Globus pallidus (tissue), 1 donor: ENCODE results near the gene FOXO3.

Experiments used
- DNase-seq: peaks from one replicate; pipeline ENCODE4 v3.0.0-alpha.2; 2015; ENCODE audit warnings: low spot score

The FOXO3 gene

GRCh38 chr6:108714101-108714765 lies 153.5 kb downstream of the FOXO3 start:
- DNase-seq: no peak

- DNase-seq: no peak
These were observed 154.2 kb downstream of the FOXO3 start for GRCh38 chr6:108714766-108715414.

GRCh38 chr6:108715832-108716231 lies 155.1 kb downstream of the FOXO3 start:
- DNase-seq: no peak

GRCh38 chr6:108716801-108717791 lies 156.4 kb downstream of the FOXO3 start:
- no peak for DNase-seq

- no peak for DNase-seq
These were observed 158.8 kb downstream of the FOXO3 start for GRCh38 chr6:108719477-108719876.

DNA sequence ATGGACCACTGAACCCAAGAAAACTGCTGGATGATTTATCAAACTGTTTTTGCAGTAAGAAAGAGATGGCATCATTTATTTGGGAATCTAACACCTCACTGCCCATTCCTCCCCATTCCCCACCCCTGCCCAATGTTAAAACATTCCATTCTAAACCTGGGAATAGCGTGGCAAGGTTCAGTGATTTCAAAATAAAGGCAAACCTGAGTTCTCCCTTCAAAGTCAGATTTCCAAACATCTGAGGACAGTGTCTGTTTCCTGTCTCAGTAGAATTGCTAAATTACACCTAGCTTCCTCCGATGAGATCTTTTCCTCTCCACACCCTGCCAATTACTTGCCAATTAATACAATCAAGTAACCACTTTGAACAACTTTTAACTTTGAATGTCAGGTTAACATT lies 160.1 kb downstream of the FOXO3 start:
- no peak for DNase-seq

- DNase-seq: no peak
These were observed 160.6 kb downstream of the FOXO3 start for GRCh38 chr6:108721286-108721685.

DNA sequence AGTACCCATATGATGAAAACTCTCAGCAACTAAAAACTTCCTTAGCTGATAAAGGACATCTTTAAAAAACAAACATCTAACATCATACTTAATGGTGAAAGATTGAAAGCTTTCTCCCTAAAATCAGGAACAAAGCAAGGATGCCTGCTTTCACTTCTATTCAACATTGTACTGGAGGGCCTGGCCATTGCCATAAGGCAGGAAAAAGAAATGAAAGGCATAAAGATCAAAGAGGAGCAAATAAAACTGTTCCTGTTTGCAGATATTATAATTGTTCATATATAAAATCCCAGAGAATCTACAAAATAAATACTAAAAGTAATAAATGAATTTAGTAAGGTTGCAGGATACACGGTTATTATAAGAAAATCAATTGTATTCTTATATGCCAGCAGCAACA lies 162.9 kb downstream of the FOXO3 start:
- DNase-seq: no peak

GRCh38 chr6:108726726-108727339 lies 166.1 kb downstream of the FOXO3 start:
- no peak for DNase-seq

GRCh38 chr6:108727966-108728730 lies 167.4 kb downstream of the FOXO3 start:
- DNase-seq: no peak

DNA sequence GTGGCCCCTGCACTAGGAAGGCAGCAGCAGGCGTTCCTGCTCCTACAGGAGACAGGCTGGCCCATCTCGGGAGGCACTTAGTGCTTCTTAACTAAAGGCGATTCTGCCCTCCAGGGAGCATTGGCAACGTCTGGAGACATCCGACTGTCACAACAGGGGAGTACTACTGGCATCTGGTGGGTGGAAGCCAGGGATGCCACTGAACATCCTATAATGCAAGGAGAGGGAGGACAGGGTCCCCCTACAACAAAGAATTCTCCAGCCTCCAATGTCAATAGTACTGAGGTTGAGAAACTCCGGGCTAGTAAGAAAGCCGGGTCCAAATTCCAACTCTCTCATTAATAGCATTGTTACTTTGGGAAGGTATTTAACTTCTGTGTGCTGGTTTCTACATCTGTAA lies 168.1 kb downstream of the FOXO3 start:
- no peak for DNase-seq

- no peak for DNase-seq
These were observed 170.2 kb downstream of the FOXO3 start for GRCh38 chr6:108730635-108731515.

GRCh38 chr6:108732091-108732870 lies 171.6 kb downstream of the FOXO3 start:
- no peak for DNase-seq

DNA sequence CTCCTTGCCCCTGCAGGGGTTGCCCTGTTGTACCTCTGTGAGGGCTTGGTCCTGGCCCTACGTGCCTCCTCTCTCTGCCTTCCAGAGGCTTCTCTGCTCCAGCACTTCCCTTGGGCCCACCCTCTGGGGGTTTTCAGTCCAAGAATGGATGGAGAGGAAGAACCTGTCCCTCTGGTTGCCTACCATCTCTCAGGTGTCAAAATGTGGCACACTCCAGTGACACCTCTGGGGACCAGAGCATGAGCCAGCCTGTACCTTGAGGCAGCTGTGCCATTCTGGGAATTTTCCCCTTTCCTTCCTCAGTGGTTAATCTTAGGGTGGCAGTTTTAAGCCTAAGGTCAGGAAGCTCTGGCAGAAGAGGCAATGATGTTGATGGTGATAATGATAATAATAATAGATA lies 172.3 kb downstream of the FOXO3 start:
- DNase-seq: no peak

- DNase-seq: no peak
These were observed 173.1 kb downstream of the FOXO3 start for GRCh38 chr6:108733706-108734265.
